ENCODE results near the gene COL9A3.

DNA sequence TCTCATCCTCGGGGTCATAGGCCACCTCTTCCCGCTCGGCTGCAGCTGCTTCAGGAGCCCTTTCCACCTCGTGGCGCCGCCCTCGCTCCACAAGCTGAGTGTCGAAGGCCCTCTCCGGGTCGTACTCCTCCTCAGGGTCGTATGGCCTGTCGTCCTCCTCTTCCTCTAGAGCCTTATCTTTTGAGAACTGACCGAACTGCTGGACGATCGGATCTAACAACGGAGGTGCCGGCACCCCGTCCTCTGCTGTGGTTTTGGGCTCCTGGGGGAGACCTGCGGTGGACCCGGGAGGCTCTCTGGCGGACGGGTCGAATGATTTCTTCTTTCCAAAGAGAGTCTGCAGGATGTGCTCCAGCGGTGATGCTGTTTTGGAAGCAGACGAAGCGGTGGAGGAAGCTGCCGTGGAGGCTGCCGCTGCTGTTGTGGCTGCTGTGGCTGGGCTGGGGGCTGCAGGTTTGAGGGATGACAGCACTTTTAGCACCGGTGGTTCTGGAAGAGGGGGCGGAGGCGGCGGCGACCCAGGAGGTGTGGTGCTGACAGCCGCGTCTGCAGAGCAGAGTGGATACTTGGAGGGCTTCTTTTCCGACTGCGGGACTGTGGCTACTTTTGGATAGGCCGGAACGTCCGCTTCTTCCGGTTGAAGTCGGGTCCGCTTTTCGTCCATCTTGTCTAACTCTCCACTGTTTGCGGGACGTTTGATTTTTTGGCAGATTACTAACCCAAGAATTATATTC lies 65.0 kb downstream of the COL9A3 start:
- TF ChIP-seq, protein P1, sequence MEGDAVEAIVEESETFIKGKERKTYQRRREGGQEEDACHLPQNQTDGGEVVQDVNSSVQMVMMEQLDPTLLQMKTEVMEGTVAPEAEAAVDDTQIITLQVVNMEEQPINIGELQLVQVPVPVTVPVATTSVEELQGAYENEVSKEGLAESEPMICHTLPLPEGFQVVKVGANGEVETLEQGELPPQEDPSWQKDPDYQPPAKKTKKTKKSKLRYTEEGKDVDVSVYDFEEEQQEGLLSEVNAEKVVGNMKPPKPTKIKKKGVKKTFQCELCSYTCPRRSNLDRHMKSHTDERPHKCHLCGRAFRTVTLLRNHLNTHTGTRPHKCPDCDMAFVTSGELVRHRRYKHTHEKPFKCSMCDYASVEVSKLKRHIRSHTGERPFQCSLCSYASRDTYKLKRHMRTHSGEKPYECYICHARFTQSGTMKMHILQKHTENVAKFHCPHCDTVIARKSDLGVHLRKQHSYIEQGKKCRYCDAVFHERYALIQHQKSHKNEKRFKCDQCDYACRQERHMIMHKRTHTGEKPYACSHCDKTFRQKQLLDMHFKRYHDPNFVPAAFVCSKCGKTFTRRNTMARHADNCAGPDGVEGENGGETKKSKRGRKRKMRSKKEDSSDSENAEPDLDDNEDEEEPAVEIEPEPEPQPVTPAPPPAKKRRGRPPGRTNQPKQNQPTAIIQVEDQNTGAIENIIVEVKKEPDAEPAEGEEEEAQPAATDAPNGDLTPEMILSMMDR (IDR thresholded peaks at IDR 0.05) = no peak
- TF ChIP-seq, protein P2, sequence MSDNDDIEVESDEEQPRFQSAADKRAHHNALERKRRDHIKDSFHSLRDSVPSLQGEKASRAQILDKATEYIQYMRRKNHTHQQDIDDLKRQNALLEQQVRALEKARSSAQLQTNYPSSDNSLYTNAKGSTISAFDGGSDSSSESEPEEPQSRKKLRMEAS (CRISPR knock-in tag; IDR thresholded peaks at IDR 0.05) = no peak
- TF ChIP-seq, protein P3, sequence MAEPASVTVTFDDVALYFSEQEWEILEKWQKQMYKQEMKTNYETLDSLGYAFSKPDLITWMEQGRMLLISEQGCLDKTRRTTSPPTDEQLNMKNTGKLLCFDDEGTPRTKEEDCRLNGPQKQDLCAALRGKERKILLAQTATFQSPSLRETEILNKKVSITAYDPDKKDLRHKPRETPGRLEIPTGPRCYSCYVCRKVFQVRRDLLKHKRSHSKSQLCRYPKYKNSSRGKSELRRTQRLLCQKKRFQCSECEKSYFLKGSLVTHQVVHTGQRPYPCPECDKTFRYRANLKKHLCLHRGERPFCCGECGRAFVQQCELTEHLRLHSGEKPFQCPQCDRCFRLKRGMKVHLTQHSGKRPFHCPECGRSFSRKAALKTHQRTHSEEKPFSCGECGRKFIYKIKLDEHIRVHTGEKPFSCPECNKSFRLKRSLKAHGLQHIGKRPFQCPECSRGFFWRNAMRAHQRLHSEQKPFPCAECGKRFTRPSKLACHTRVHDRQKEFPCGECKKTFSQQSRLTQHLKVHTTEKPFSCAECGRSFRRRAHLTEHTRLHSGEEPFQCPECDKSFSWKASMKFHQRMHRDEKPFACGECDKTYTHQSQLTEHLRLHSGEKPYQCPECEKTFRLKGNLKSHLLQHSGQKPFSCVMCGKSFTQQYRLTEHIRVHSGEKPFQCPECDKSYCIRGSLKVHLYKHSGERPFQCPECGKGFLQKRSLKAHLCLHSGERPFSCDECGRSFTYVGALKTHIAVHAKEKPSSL (CRISPR knock-in tag; conservative IDR thresholded peaks at IDR 0.05) = no peak
- TF ChIP-seq ZNF416 (CRISPR knock-in tag; IDR thresholded peaks at IDR 0.05) (no peak), JUN (CRISPR knock-in tag; IDR thresholded peaks at IDR 0.05) (no peak), MYBL2 (CRISPR knock-in tag; IDR thresholded peaks at IDR 0.05) (no peak), ESRRA (CRISPR knock-in tag; IDR thresholded peaks at IDR 0.05; ENCODE audit: borderline replicate concordance) (no peak), FOXP1 (CRISPR knock-in tag; IDR thresholded peaks at IDR 0.05; ENCODE audit: borderline replicate concordance) (no peak)
- TF ChIP-seq, protein P4, sequence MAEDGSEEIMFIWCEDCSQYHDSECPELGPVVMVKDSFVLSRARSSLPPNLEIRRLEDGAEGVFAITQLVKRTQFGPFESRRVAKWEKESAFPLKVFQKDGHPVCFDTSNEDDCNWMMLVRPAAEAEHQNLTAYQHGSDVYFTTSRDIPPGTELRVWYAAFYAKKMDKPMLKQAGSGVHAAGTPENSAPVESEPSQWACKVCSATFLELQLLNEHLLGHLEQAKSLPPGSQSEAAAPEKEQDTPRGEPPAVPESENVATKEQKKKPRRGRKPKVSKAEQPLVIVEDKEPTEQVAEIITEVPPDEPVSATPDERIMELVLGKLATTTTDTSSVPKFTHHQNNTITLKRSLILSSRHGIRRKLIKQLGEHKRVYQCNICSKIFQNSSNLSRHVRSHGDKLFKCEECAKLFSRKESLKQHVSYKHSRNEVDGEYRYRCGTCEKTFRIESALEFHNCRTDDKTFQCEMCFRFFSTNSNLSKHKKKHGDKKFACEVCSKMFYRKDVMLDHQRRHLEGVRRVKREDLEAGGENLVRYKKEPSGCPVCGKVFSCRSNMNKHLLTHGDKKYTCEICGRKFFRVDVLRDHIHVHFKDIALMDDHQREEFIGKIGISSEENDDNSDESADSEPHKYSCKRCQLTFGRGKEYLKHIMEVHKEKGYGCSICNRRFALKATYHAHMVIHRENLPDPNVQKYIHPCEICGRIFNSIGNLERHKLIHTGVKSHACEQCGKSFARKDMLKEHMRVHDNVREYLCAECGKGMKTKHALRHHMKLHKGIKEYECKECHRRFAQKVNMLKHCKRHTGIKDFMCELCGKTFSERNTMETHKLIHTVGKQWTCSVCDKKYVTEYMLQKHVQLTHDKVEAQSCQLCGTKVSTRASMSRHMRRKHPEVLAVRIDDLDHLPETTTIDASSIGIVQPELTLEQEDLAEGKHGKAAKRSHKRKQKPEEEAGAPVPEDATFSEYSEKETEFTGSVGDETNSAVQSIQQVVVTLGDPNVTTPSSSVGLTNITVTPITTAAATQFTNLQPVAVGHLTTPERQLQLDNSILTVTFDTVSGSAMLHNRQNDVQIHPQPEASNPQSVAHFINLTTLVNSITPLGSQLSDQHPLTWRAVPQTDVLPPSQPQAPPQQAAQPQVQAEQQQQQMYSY (CRISPR knock-in tag; IDR thresholded peaks at IDR 0.05) = no peak
- TF ChIP-seq, protein P5, sequence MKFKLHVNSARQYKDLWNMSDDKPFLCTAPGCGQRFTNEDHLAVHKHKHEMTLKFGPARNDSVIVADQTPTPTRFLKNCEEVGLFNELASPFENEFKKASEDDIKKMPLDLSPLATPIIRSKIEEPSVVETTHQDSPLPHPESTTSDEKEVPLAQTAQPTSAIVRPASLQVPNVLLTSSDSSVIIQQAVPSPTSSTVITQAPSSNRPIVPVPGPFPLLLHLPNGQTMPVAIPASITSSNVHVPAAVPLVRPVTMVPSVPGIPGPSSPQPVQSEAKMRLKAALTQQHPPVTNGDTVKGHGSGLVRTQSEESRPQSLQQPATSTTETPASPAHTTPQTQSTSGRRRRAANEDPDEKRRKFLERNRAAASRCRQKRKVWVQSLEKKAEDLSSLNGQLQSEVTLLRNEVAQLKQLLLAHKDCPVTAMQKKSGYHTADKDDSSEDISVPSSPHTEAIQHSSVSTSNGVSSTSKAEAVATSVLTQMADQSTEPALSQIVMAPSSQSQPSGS (CRISPR knock-in tag; IDR thresholded peaks at IDR 0.05; ENCODE audit: borderline replicate concordance, low read depth) = no peak
- TF ChIP-seq, protein P6, sequence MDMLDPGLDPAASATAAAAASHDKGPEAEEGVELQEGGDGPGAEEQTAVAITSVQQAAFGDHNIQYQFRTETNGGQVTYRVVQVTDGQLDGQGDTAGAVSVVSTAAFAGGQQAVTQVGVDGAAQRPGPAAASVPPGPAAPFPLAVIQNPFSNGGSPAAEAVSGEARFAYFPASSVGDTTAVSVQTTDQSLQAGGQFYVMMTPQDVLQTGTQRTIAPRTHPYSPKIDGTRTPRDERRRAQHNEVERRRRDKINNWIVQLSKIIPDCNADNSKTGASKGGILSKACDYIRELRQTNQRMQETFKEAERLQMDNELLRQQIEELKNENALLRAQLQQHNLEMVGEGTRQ (CRISPR knock-in tag; IDR thresholded peaks at IDR 0.05) = no peak
- TF ChIP-seq, protein P7, sequence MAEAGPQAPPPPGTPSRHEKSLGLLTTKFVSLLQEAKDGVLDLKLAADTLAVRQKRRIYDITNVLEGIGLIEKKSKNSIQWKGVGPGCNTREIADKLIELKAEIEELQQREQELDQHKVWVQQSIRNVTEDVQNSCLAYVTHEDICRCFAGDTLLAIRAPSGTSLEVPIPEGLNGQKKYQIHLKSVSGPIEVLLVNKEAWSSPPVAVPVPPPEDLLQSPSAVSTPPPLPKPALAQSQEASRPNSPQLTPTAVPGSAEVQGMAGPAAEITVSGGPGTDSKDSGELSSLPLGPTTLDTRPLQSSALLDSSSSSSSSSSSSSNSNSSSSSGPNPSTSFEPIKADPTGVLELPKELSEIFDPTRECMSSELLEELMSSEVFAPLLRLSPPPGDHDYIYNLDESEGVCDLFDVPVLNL (CRISPR knock-in tag; IDR thresholded peaks at IDR 0.05; ENCODE audit: borderline replicate concordance, low read depth) = no peak

Measured in WTC11 (cell line).